Stimulated activated CD4-positive, alpha-beta T cell treated with anti-CD3 and anti-CD28 coated beads, Interleukin-15, amount 100 ng/mL, for 24 hours (primary cell): ENCODE results near the gene PPM1F.

Experiments used
- DNase-seq: peaks from one replicate; pipeline ENCODE4 v3.0.0-alpha.2; 2020

The PPM1F gene

GRCh38 chr22:21952586-21953571 is at the start of gene PPM1F:
PPM1F (minus strand) TSS chr22:21952848; CDS start chr22:21946048, 6,800 bp downstream.
- peak; percentile 92 for DNase-seq

GRCh38 chr22:22001664-22002525 is 49.2 kb upstream of the PPM1F start:
- DNase-seq: no peak

GRCh38 chr22:21998595-21999247 is 46.1 kb upstream of the PPM1F start:
- no peak for DNase-seq

- no peak for DNase-seq
Observed at GRCh38 chr22:21996175-21996720, 43.6 kb upstream of the PPM1F start.

- DNase-seq: no peak
Observed at GRCh38 chr22:21995660-21996059, 43.0 kb upstream of the PPM1F start.

- DNase-seq: no peak
Observed at GRCh38 chr22:21994881-21995444, 42.3 kb upstream of the PPM1F start.

GRCh38 chr22:21992593-21993237 is 40.1 kb upstream of the PPM1F start:
- no peak for DNase-seq

GRCh38 chr22:21991774-21992173 is 39.1 kb upstream of the PPM1F start:
- DNase-seq: no peak

GRCh38 chr22:21991304-21991596 is 38.6 kb upstream of the PPM1F start:
- DNase-seq: no peak

GRCh38 chr22:21990445-21991303 is 38.0 kb upstream of the PPM1F start:
- DNase-seq: no peak

GRCh38 chr22:21989049-21989448 is 36.4 kb upstream of the PPM1F start:
- DNase-seq: no peak

GRCh38 chr22:21985214-21985613 is 32.6 kb upstream of the PPM1F start:
- DNase-seq: no peak

- DNase-seq: peak; percentile 15
Observed at GRCh38 chr22:21984793-21985192, 32.1 kb upstream of the PPM1F start.

GRCh38 chr22:21982338-21982965 is 29.8 kb upstream of the PPM1F start, which contains the start of gene TOP3B:
TOP3B (minus strand) TSS chr22:21982787; CDS start chr22:21975709, 7,078 bp downstream.
- peak; percentile 91 for DNase-seq

GRCh38 chr22:21981874-21982273 is 29.2 kb upstream of the PPM1F start:
- no peak for DNase-seq

GRCh38 chr22:21980547-21980946 is 27.9 kb upstream of the PPM1F start:
- no peak for DNase-seq

- DNase-seq: no peak
Observed at GRCh38 chr22:21978564-21979386, 26.1 kb upstream of the PPM1F start.

GRCh38 chr22:21977814-21978213 is 25.2 kb upstream of the PPM1F start:
- no peak for DNase-seq

- DNase-seq: no peak
Observed at GRCh38 chr22:21975854-21976345, 23.3 kb upstream of the PPM1F start.
